Kidney (tissue), 14 donors: ENCODE measurements around the gene NCDN. TPM values are rescaled to one million over a fixed set of nuclear protein-coding genes. Genes with fewer than 3 reads are reported as not detected.
"Not testable (repeated sequence)": the region's sequence is repeated elsewhere in the genome, so short reads cannot be mapped to it uniquely, and the experiment has no call there.

Experiments
- DNase-seq, 5 donors: peaks; one replicate each; pipeline ENCODE4 v3.0.0-alpha.2; 2013 to 2020
- FAIRE-seq: peaks from 2 replicates; lab custom pipeline; 2012; peaks lifted over from hg19 to GRCh38; lab: Jason Lieb, UNC
- H3K27ac ChIP-seq, 2 donors: one replicate each; pipeline ENCODE4 v1.7.0; 2013; ENCODE audit warnings: low read depth in 2 of 2, low read length in 2 of 2, inconsistent platforms in 1 of 2
- H3K27me3 ChIP-seq: one replicate; pipeline ENCODE4 v1.7.1; 2013; ENCODE audit warnings: low read length, inconsistent platforms; ENCODE audit not compliant: control insufficient read depth, insufficient read depth
- H3K36me3 ChIP-seq, 3 donors: one replicate each; pipeline versions ENCODE4 v1.7.0 to v1.7.1; 2013; ENCODE audit warnings: low read length in 3 of 3, control low read depth in 1 of 3, inconsistent platforms in 1 of 3; ENCODE audit not compliant: insufficient read depth in 3 of 3, control insufficient read depth in 2 of 3
- H3K4me1 ChIP-seq, 3 donors: one replicate each; pipeline versions ENCODE4 v1.7.0 to v1.7.1; 2013; ENCODE audit warnings: low read length in 3 of 3, inconsistent platforms in 1 of 3, low read depth in 1 of 3; ENCODE audit not compliant: control insufficient read depth in 2 of 3, insufficient read depth in 2 of 3
- H3K4me3 ChIP-seq, 3 donors: one replicate each; pipeline versions ENCODE4 v1.7.0 to v1.8.1; 2013; ENCODE audit warnings: low read length in 3 of 3, control low read depth in 1 of 3, inconsistent platforms in 1 of 3
- H3K9ac ChIP-seq, 3 donors: one replicate each; pipeline versions ENCODE4 v1.7.0 to v1.7.1; 2013; ENCODE audit warnings: low read length in 3 of 3, control low read depth in 1 of 3, inconsistent platforms in 1 of 3
- H3K9me3 ChIP-seq, 3 donors: one replicate each; pipeline versions ENCODE4 v1.7.0 to v1.7.1; 2013; ENCODE audit warnings: low read length in 3 of 3, control low read depth in 1 of 3, inconsistent platforms in 1 of 3; ENCODE audit not compliant: control insufficient read depth in 2 of 3, insufficient read depth in 1 of 3
- CTCF ChIP-seq: IDR thresholded peaks from 3 replicates; pipeline ENCODE4 v1.5.1; 2012; ENCODE audit warnings: mild to moderate bottlenecking, moderate library complexity, borderline replicate concordance; ENCODE audit not compliant: insufficient read depth; ENCODE audit errors: extremely low read depth
- intact Hi-C: fragments of 100-400 bp; cut with DNase I; formaldehyde crosslinking; loops from one replicate; pipeline ENCODE4 v1.11.1; 2022
- polyA plus RNA-seq: library from polyadenylated mRNA; stranded (reverse); fragments of 350-450 nt; fragmentation: Illumina TruSeq; extraction: RNeasy Lipid Tissue Mini Kit (QIAGEN cat#74804); gene quantifications from one replicate; pipeline ENCODE4 v1.2.3, GENCODE V29; 2014; ENCODE audit warnings: low read depth, low replicate concordance; ENCODE audit not compliant: insufficient read depth
- total RNA-seq: library from RNA; stranded (reverse); fragmentation: NEBNext Ultra II Directional; extraction: Animal tissue kit (Norgen Biotek cat#: 25700); gene quantifications from one replicate; pipeline ENCODE4 v1.2.1, GENCODE V29; 2021
- donor health status: control.
- donor health status: control.
- donor health status: control.
- donor health status: control.
- donor health status: control.
- donor health status: DM: yes; HTN: yes; CAD: no.
- donor health status: Normal renal cell carcinoma (clear cell type).

The NCDN gene
- total and polyA plus RNA-seq, 2 donors from 2014 or later: 14.3 to 22.4 TPM

DNA sequence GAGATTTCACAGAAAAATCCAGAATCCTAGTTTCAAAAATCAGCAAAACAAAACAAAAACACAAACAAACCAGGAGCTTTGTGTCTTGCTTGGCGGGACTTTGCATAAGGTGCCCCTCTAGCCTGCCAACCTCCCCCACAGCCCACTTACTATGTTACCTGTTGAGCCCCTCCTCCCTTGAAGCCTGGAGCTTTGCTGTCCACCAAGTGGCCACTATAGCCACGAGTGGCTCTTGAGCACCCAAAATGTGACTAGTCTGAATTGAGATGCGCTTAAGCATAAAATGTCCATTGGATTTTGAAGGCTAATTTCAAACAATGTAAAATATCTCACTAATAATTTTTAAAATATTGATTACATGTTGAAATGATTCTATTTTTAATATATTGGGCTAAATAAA is 27.7 kb downstream of the NCDN start:
- TF ChIP-seq CTCF: no peak
- H3K4me1 ChIP-seq: no peaks in the 10 kb centered on the region
- H3K9ac ChIP-seq: no peak overlapping the region
- no peak overlapping the region for H3K27ac ChIP-seq
- H3K36me3 ChIP-seq: no peaks in the 10 kb centered on the region
- H3K9me3 ChIP-seq: no peaks in the 10 kb centered on the region
- no peak for DNase-seq
- FAIRE-seq: no peak
- intact Hi-C loops: no loop called here
- no peaks in the 10 kb centered on the region for H3K27me3 ChIP-seq
- no peak overlapping the region for H3K4me3 ChIP-seq

DNA sequence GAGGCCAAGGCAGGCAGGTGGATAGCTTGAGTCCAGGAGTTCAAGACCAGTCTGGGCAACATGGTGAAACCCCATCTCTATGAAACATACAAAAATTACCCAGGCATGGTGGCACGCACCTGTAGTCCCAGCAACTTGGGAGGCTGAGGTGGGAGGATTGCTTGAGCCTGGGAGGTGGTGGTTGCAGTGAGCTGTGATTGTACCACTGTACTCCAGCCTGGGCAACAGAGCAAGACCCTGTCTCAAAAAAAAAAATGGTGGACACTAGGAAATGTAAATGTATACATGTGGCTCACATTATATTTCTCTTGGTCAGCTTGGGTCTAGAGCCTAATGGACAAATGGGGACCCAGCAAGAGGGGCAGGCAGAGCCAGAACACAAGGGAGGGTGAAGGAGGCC is 28.2 kb downstream of the NCDN start:
- H3K9ac ChIP-seq, H3K36me3 ChIP-seq, DNase-seq, FAIRE-seq, H3K4me1 ChIP-seq, intact Hi-C loops, H3K27ac ChIP-seq, H3K27me3 ChIP-seq, H3K9me3 ChIP-seq, H3K4me3 ChIP-seq: not testable (repeated sequence)

DNA sequence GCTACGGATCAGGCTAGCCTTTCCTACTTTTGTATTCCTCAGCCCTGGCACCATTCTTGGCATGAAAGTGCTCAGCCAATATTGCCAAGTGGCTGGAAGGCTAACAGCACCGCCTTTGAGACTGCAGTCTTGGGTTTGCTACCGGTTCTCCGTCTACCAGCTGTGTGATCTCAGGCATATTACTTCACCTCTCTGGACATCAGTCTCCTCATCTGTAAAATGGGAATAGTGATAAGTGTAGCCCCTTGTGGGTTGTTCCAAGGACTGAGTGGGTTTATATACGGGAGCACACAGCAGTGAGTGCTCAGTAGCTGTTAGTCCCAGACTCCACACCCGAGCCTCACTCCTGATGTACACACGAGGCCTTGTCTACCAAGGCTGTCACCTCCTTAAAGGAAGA is 29.2 kb downstream of the NCDN start:
- H3K9ac ChIP-seq: no peak overlapping the region
- no peaks in the 10 kb centered on the region for H3K4me1 ChIP-seq
- H3K4me3 ChIP-seq: no peak overlapping the region
- H3K27ac ChIP-seq: no peak overlapping the region
- no peaks in the 10 kb centered on the region for H3K27me3 ChIP-seq
- H3K9me3 ChIP-seq: no peaks in the 10 kb centered on the region
- TF ChIP-seq CTCF: no peak
- FAIRE-seq (no peak), DNase-seq (no peak)
- intact Hi-C loops: no loop called here
- H3K36me3 ChIP-seq: no peaks in the 10 kb centered on the region

GRCh38 chr1:35587736-35588135 is 30.1 kb downstream of the NCDN start:
- H3K9ac ChIP-seq: no peak overlapping the region
- intact Hi-C loops: no loop called here
- FAIRE-seq: no peak
- no peaks in the 10 kb centered on the region for H3K4me1 ChIP-seq
- H3K4me3 ChIP-seq: no peak overlapping the region
- no peak overlapping the region for H3K27ac ChIP-seq
- no peak for DNase-seq
- no peaks in the 10 kb centered on the region for H3K27me3 ChIP-seq
- H3K36me3 ChIP-seq: no peaks in the 10 kb centered on the region
- no peak for TF ChIP-seq CTCF
- H3K9me3 ChIP-seq: no peaks in the 10 kb centered on the region
